IgD-negative memory B cell (primary cell): ENCODE results near the gene JSRP1. TPM values are rescaled to one million over a fixed set of nuclear protein-coding genes. Genes with fewer than 3 reads are reported as not detected.
A peak's percentile ranks its signal among the peaks of the same experiment; 100 is the strongest.

Experiments
- H3K27ac Mint-ChIP-seq, 3 donors: one replicate each; pipeline ENCODE4 v1.8.0; 2020 to 2022; ENCODE audit warnings: mild to moderate bottlenecking in 3 of 3, mixed read lengths in 3 of 3, moderate library complexity in 1 of 3
- H3K27me3 Mint-ChIP-seq: one replicate; pipeline ENCODE4 v1.8.0; 2021; ENCODE audit warnings: mixed read lengths
- H3K36me3 Mint-ChIP-seq: one replicate; pipeline ENCODE4 v1.8.0; 2020; ENCODE audit warnings: mild to moderate bottlenecking, mixed read lengths
- H3K4me1 Mint-ChIP-seq, 3 donors: one replicate each; pipeline ENCODE4 v1.8.0; 2020 to 2022; ENCODE audit warnings: mixed read lengths in 3 of 3, mild to moderate bottlenecking in 1 of 3
- H3K4me3 Mint-ChIP-seq, 4 donors: one replicate each; pipeline ENCODE4 v1.8.0; 2020 to 2022; ENCODE audit warnings: mild to moderate bottlenecking in 4 of 4, mixed read lengths in 4 of 4, moderate library complexity in 3 of 4
- H3K9me3 Mint-ChIP-seq, 3 donors: one replicate each; pipeline ENCODE4 v1.8.0; 2020 to 2021; ENCODE audit warnings: mixed read lengths in 3 of 3, mild to moderate bottlenecking in 1 of 3
- polyA plus RNA-seq: library from polyadenylated mRNA; unstranded; fragments of 300-500 nt; fragmentation: Illumina TruSeq; gene quantifications from one replicate; pipeline ENCODE4 v1.2.3, GENCODE V29; 2021

Gene JSRP1
- polyA plus RNA-seq, 1 donor from 2014 or later, result 4.3 TPM

- peak overlapping the region in 2 of 3 donors; percentile 46 to 99 for H3K27ac Mint-ChIP-seq
- peaks cover 4% of the 10 kb centered on the region for H3K36me3 Mint-ChIP-seq
- peaks cover 25 to 32% (median 29%) of the 10 kb centered on the region in 3 donors for H3K4me1 Mint-ChIP-seq
- H3K27me3 Mint-ChIP-seq, result no peaks in the 10 kb centered on the region
- H3K9me3 Mint-ChIP-seq, result peaks cover 0 to 2% (median 0%) of the 10 kb centered on the region in 3 donors
- H3K4me3 Mint-ChIP-seq, result peak overlapping the region in 2 of 4 donors; percentile 24 to 65
These were observed 5.4 kb upstream of the JSRP1 start for GRCh38 chr19:2261438-2262172.

- Mint-ChIP-seq H3K36me3 (peaks cover 4% of the 10 kb centered on the region), H3K9me3 (peaks cover 0 to 2% (median 0%) of the 10 kb centered on the region in 3 donors), H3K27me3 (no peaks in the 10 kb centered on the region), H3K4me1 (peaks cover 24 to 32% (median 31%) of the 10 kb centered on the region in 3 donors), H3K4me3 (peak overlapping the region; percentile 80 to 89 (median 80)), H3K27ac (peak overlapping the region; percentile 77 to 95 (median 94))
These were observed 4.2 kb upstream of the JSRP1 start for GRCh38 chr19:2260341-2260805.

- no peaks in the 10 kb centered on the region for H3K27me3 Mint-ChIP-seq
- H3K27ac Mint-ChIP-seq, result peak overlapping the region; percentile 77 to 95 (median 94)
- H3K4me3 Mint-ChIP-seq, result peak overlapping the region in 3 of 4 donors; percentile 38 to 91 (median 70)
- peaks cover 4% of the 10 kb centered on the region for H3K36me3 Mint-ChIP-seq
- H3K9me3 Mint-ChIP-seq, result peaks cover 0 to 2% (median 0%) of the 10 kb centered on the region in 3 donors
- peaks cover 22 to 29% (median 28%) of the 10 kb centered on the region in 3 donors for H3K4me1 Mint-ChIP-seq
These were observed 3.1 kb upstream of the JSRP1 start for GRCh38 chr19:2259336-2259735.

- Mint-ChIP-seq H3K4me1 (peaks cover 23 to 27% (median 25%) of the 10 kb centered on the region in 3 donors), H3K27ac (peak overlapping the region in 2 of 3 donors; percentile 43 to 94), H3K36me3 (peaks cover 2% of the 10 kb centered on the region), H3K4me3 (peak overlapping the region in 3 of 4 donors; percentile 43 to 91 (median 72)), H3K9me3 (peaks cover 0 to 2% (median 0%) of the 10 kb centered on the region in 3 donors), H3K27me3 (peaks cover 3% of the 10 kb centered on the region)
These were observed 938 bp downstream of the JSRP1 start for GRCh38 chr19:2255112-2255845.

GRCh38 chr19:2254064-2254872 is 1.9 kb downstream of the JSRP1 start:
- Mint-ChIP-seq H3K27me3 (peaks cover 5% of the 10 kb centered on the region), H3K4me3 (peak overlapping the region; percentile 28 to 89 (median 62)), H3K4me1 (peaks cover 20 to 25% (median 20%) of the 10 kb centered on the region in 3 donors), H3K36me3 (no peaks in the 10 kb centered on the region), H3K27ac (peak overlapping the region in 1 of 3 donors; percentile 94), H3K9me3 (peaks cover 0 to 1% (median 0%) of the 10 kb centered on the region in 3 donors)

- peaks cover 14 to 21% (median 16%) of the 10 kb centered on the region in 3 donors for H3K4me1 Mint-ChIP-seq
These were observed 2.8 kb downstream of the JSRP1 start for GRCh38 chr19:2253106-2254063.

GRCh38 chr19:2252797-2253105 is 3.5 kb downstream of the JSRP1 start:
- Mint-ChIP-seq H3K36me3 (no peaks in the 10 kb centered on the region), H3K4me3 (peak overlapping the region; percentile 76 to 89 (median 86)), H3K27ac (peak overlapping the region in 2 of 3 donors; percentile 86 to 92), H3K9me3 (no peaks in the 10 kb centered on the region), H3K4me1 (peaks cover 10 to 17% (median 14%) of the 10 kb centered on the region in 3 donors), H3K27me3 (peaks cover 5% of the 10 kb centered on the region)

More at GRCh38 chr19:2253106-2254063, 2.8 kb downstream of the JSRP1 start:
- no peaks in the 10 kb centered on the region for H3K9me3 Mint-ChIP-seq
- peaks cover 5% of the 10 kb centered on the region for H3K27me3 Mint-ChIP-seq
- H3K36me3 Mint-ChIP-seq, result no peaks in the 10 kb centered on the region
- H3K4me3 Mint-ChIP-seq, result peak overlapping the region; percentile 76 to 89 (median 82)
- H3K27ac Mint-ChIP-seq, result peak overlapping the region; percentile 53 to 92 (median 86)

- peaks cover 9 to 15% (median 14%) of the 10 kb centered on the region in 3 donors for H3K4me1 Mint-ChIP-seq
- H3K36me3 Mint-ChIP-seq, result no peaks in the 10 kb centered on the region
- peak overlapping the region in 2 of 3 donors; percentile 86 to 92 for H3K27ac Mint-ChIP-seq
- peak overlapping the region; percentile 76 to 89 (median 86) for H3K4me3 Mint-ChIP-seq
- H3K27me3 Mint-ChIP-seq, result peaks cover 5% of the 10 kb centered on the region
- no peaks in the 10 kb centered on the region for H3K9me3 Mint-ChIP-seq
These were observed 4.0 kb downstream of the JSRP1 start for GRCh38 chr19:2252055-2252796.

- Mint-ChIP-seq H3K4me1 (peaks cover 8 to 10% (median 10%) of the 10 kb centered on the region in 3 donors), H3K27ac (peak overlapping the region in 1 of 3 donors; percentile 92), H3K36me3 (no peaks in the 10 kb centered on the region), H3K4me3 (peak overlapping the region; percentile 27 to 89 (median 50)), H3K9me3 (no peaks in the 10 kb centered on the region), H3K27me3 (peaks cover 5% of the 10 kb centered on the region)
These were observed 4.8 kb downstream of the JSRP1 start for GRCh38 chr19:2251106-2252054.

- H3K27ac Mint-ChIP-seq, result no peak overlapping the region
- peaks cover 2 to 6% (median 4%) of the 10 kb centered on the region in 3 donors for H3K4me1 Mint-ChIP-seq
- no peak overlapping the region for H3K4me3 Mint-ChIP-seq
- no peaks in the 10 kb centered on the region for H3K9me3 Mint-ChIP-seq
- peaks cover 2% of the 10 kb centered on the region for H3K36me3 Mint-ChIP-seq
- H3K27me3 Mint-ChIP-seq, result peaks cover 5% of the 10 kb centered on the region
These were observed 5.5 kb downstream of the JSRP1 start for GRCh38 chr19:2250766-2251105.

GRCh38 chr19:2249880-2250765 is 6.1 kb downstream of the JSRP1 start:
- H3K4me3 Mint-ChIP-seq, result peak overlapping the region in 2 of 4 donors; percentile 55 to 73
- no peak overlapping the region for H3K27ac Mint-ChIP-seq
- peaks cover 0 to 6% (median 4%) of the 10 kb centered on the region in 3 donors for H3K4me1 Mint-ChIP-seq
- peaks cover 3% of the 10 kb centered on the region for H3K36me3 Mint-ChIP-seq
- H3K9me3 Mint-ChIP-seq, result no peaks in the 10 kb centered on the region
- H3K27me3 Mint-ChIP-seq, result peaks cover 5% of the 10 kb centered on the region
